Endothelial cell of umbilical vein (primary cell): ENCODE results near the gene RPIA.

Experiments used
- EZH2 ChIP-seq: IDR thresholded peaks from 2 replicates; pipeline ENCODE4 v1.6.1; 2012; ENCODE audit warnings: borderline replicate concordance, low read depth, mild to moderate bottlenecking, moderate library complexity, low read length, inconsistent platforms; ENCODE audit not compliant: severe bottlenecking
- GATA2 ChIP-seq: IDR thresholded peaks from 2 replicates; pipeline ENCODE4 v1.7.0; 2011; ENCODE audit warnings: low read depth, mild to moderate bottlenecking, moderate library complexity, mixed read lengths, low read length; ENCODE audit not compliant: insufficient read length, insufficient read depth
- MYC ChIP-seq: IDR thresholded peaks from one replicate; pipeline ENCODE4 v1.6.1; 2011; ENCODE audit warnings: mild to moderate bottlenecking, low read depth, low read length
- POLR2A ChIP-seq: IDR thresholded peaks from 2 replicates; pipeline ENCODE4 v1.6.1; 2012; ENCODE audit warnings: low read depth, mild to moderate bottlenecking, control low read depth, low read length
- POLR2AphosphoS5 ChIP-seq: IDR thresholded peaks from 2 replicates; pipeline ENCODE4 v1.6.1; 2012; ENCODE audit warnings: low read depth, mild to moderate bottlenecking, control low read depth, low read length, moderate library complexity; ENCODE audit not compliant: insufficient read depth
- TF ChIP-seq, protein P1 (sequence below), 2 donors: IDR thresholded peaks; 1 replicate in 1 of 2; 2 replicates in 1 of 2; pipeline ENCODE4 v1.5.1; 2011; ENCODE audit warnings: low read length in 2 of 2, mild to moderate bottlenecking in 2 of 2, moderate library complexity in 2 of 2, control low read depth in 1 of 2, inconsistent platforms in 1 of 2, low read depth in 1 of 2; ENCODE audit not compliant: insufficient read depth in 1 of 2; ENCODE audit errors: extremely low read depth in 1 of 2
- TF ChIP-seq, protein P2 (sequence below): IDR thresholded peaks from 2 replicates; pipeline ENCODE4 v1.6.1; 2011; ENCODE audit not compliant: insufficient read depth, insufficient read length

DNA sequence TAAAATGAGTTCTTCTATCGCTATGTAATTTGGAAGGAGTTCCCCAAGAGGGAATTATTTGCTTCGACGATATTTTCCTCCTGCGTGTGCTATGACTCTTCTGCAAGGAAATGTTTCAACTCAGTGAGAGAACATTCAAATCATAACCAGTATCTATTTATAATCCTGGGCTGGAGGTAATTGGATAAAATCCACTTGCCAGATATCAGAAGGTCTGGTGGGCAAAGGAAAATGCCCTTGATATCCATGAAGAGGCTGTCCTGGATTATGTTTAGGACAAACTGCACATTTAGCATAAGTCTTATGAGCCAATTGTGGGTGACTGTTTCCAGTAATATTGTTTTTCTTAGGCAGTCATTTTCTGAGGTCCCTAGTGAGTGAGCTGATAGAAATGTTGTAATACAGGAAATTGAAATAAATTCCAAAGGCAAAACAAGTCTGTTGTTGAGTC lies 17.7 kb downstream of the RPIA start:
- TF ChIP-seq POLR2A (no peak), EZH2 (no peak), POLR2AphosphoS5 (no peak), MYC (no peak), GATA2 (no peak)
- TF ChIP-seq, protein P1, sequence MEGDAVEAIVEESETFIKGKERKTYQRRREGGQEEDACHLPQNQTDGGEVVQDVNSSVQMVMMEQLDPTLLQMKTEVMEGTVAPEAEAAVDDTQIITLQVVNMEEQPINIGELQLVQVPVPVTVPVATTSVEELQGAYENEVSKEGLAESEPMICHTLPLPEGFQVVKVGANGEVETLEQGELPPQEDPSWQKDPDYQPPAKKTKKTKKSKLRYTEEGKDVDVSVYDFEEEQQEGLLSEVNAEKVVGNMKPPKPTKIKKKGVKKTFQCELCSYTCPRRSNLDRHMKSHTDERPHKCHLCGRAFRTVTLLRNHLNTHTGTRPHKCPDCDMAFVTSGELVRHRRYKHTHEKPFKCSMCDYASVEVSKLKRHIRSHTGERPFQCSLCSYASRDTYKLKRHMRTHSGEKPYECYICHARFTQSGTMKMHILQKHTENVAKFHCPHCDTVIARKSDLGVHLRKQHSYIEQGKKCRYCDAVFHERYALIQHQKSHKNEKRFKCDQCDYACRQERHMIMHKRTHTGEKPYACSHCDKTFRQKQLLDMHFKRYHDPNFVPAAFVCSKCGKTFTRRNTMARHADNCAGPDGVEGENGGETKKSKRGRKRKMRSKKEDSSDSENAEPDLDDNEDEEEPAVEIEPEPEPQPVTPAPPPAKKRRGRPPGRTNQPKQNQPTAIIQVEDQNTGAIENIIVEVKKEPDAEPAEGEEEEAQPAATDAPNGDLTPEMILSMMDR (IDR thresholded peaks at IDR 0.05; ENCODE audit: extremely low read depth in 1 of 2, insufficient read depth in 1 of 2, low read depth in 1 of 2, low read length in 2 of 2): no peak
- TF ChIP-seq, protein P2, sequence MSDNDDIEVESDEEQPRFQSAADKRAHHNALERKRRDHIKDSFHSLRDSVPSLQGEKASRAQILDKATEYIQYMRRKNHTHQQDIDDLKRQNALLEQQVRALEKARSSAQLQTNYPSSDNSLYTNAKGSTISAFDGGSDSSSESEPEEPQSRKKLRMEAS: no peak
